Transverse colon (tissue), 4 donors: ENCODE data around the gene PHACTR4. TPM values are rescaled to one million over a fixed set of nuclear protein-coding genes. Genes with fewer than 3 reads are reported as not detected.

Source experiments
- DNase-seq: peaks from one replicate; pipeline ENCODE4 v3.0.0-alpha.2; 2019
- H3K27ac ChIP-seq, 4 donors: fragments of 200-600 bp; sonication (generic); 2 replicates each; pipeline ENCODE4 v1.5.1; 2016 to 2018; ENCODE audit warnings: inconsistent platforms in 4 of 4
- H3K27me3 ChIP-seq: fragments of 200-600 bp; sonication (generic); 2 replicates; pipeline ENCODE4 v1.5.1; 2017; ENCODE audit warnings: inconsistent platforms
- H3K36me3 ChIP-seq, 4 donors: fragments of 200-600 bp; sonication (generic); 2 replicates each; pipeline ENCODE4 v1.5.1; 2017 to 2019; ENCODE audit warnings: inconsistent platforms in 4 of 4
- H3K4me1 ChIP-seq, 4 donors: fragments of 200-600 bp; sonication (generic); 2 replicates each; pipeline ENCODE4 v1.5.1; 2017 to 2020; ENCODE audit warnings: inconsistent platforms in 4 of 4
- H3K4me3 ChIP-seq, 4 donors: fragments of 200-600 bp; sonication (generic); 1 replicate in 1 of 4; 2 replicates in 3 of 4; pipeline versions ENCODE4 v1.5.1 to v1.6.1; 2017 to 2019; ENCODE audit warnings: inconsistent platforms in 4 of 4
- H3K9me3 ChIP-seq, 2 donors: fragments of 200-600 bp; sonication (generic); 2 replicates each; pipeline ENCODE4 v1.5.1; 2017 to 2019; ENCODE audit warnings: inconsistent platforms in 2 of 2
- EP300 ChIP-seq: sonication (generic); formaldehyde crosslinking; IDR thresholded peaks from one replicate; pipeline ENCODE4 v1.6.1; 2017; ENCODE audit warnings: antibody characterized with exemption, low read depth
- POLR2A ChIP-seq: fragments of 450-650 bp; IDR thresholded peaks from one replicate; pipeline ENCODE4 v1.6.1; 2016; ENCODE audit warnings: antibody characterized with exemption, mild to moderate bottlenecking, moderate library complexity
- POLR2AphosphoS5 ChIP-seq, 3 donors: sonication (generic); formaldehyde crosslinking; IDR thresholded peaks; one replicate each; pipeline ENCODE4 v1.6.1; 2016; ENCODE audit warnings: antibody characterized with exemption in 3 of 3
- WGBS, 2 donors: methylation state at CpG; one replicate each; pipeline ENCODE4 v1.1.5; 2018; ENCODE audit warnings: low coverage in 1 of 2; 5-methylcytosine and 5-hydroxymethylcytosine counted together
- in situ Hi-C, 4 donors: fragments of 200-750 bp; cut with MboI; loops; one replicate each; pipeline versions ENCODE4 v1.15.0 to v1.15.1; 2017; ENCODE audit warnings: low sequenced_read_pairs in 3 of 4, low pct_ligation_motif_present in 1 of 4, low pct_unique_long_range_greater_than_20kb in 1 of 4
- intact Hi-C: fragments of 100-400 bp; cut with DNase I; formaldehyde crosslinking; loops from one replicate; pipeline ENCODE4 v1.15.1; 2023; ENCODE audit warnings: low total_unique reads
- total RNA-seq, 4 donors: library from RNA; depleted of rRNA; stranded (reverse); fragments of >200 nt; gene quantifications; one replicate each; pipeline ENCODE4 v1.1.0, GENCODE V29; 2016
- TF ChIP-seq, protein P1 (sequence below), 5 experiments: fragments of 200-600 bp in 3 of 5; fragments of 450-650 bp in 2 of 5; sonication (generic) in 3 of 5; IDR thresholded peaks; 1 replicate in 2 of 5; 2 replicates in 3 of 5; pipeline ENCODE4 v1.5.1; 2016 to 2017; ENCODE audit warnings: antibody characterized with exemption in 5 of 5, inconsistent platforms in 3 of 5, mild to moderate bottlenecking in 2 of 5, moderate library complexity in 1 of 5

The PHACTR4 gene
- total RNA-seq, 4 donors from 2014 or later, result 31.4 to 51.1 (median 41.6) TPM

DNA sequence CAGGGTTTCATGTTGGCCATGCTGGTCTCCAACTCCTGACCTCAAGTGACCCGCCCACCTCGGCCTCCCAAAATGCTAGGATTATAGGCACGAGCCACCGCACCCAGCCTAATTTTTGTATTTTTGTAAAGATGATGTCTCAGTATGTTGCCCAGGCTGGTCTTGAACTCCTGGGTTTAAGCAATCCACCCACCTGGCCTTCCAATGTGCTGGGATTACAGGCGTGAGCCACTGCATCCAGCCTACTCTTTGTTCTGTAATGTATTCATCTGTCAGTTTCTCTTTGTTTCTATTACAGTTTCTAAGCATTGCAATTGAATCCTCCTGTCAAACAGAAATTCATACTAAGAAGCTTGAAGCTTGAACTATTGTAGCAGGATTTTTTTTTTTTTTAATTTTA, 81.5 kb downstream of the PHACTR4 start:
- WGBS, 2 donors, result 90% methylated on average over 2 to 5 of the region's 5 CpGs
- no peaks in the 10 kb centered on the region for H3K27me3 ChIP-seq
- no peaks in the 10 kb centered on the region for H3K36me3 ChIP-seq
- H3K4me1 ChIP-seq, result peaks cover 0 to 15% (median 2%) of the 10 kb centered on the region in 4 donors
- no peak overlapping the region for H3K4me3 ChIP-seq
- no peak for DNase-seq
- H3K27ac ChIP-seq, result no peak overlapping the region
- intact Hi-C loops, result no loop called here
- TF ChIP-seq POLR2A (no peak), EP300 (no peak), POLR2AphosphoS5 (IDR thresholded peaks at IDR 0.05) (no peak)
- TF ChIP-seq, protein P1, sequence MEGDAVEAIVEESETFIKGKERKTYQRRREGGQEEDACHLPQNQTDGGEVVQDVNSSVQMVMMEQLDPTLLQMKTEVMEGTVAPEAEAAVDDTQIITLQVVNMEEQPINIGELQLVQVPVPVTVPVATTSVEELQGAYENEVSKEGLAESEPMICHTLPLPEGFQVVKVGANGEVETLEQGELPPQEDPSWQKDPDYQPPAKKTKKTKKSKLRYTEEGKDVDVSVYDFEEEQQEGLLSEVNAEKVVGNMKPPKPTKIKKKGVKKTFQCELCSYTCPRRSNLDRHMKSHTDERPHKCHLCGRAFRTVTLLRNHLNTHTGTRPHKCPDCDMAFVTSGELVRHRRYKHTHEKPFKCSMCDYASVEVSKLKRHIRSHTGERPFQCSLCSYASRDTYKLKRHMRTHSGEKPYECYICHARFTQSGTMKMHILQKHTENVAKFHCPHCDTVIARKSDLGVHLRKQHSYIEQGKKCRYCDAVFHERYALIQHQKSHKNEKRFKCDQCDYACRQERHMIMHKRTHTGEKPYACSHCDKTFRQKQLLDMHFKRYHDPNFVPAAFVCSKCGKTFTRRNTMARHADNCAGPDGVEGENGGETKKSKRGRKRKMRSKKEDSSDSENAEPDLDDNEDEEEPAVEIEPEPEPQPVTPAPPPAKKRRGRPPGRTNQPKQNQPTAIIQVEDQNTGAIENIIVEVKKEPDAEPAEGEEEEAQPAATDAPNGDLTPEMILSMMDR (IDR thresholded peaks at IDR 0.05), result no peak
- in situ Hi-C loops, result no loop called here
- no peaks in the 10 kb centered on the region for H3K9me3 ChIP-seq

DNA sequence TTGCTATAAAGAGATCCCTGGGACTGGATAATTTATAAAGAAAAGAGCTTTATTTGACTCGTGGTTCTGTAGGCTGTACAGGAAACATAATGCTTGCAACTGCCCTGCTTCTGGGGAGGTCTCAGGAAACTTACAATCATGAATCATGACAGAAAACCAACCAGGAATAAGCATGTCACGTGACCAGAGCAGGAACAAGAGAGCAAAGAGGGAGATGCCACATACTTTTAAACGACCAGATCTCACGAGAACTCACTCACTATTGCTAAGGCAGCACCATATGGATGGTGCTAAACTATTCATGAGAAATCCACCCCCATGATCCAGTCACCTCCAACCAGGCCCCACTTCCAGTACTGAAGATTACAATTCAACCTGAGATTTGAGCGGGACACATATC, 86.5 kb downstream of the PHACTR4 start:
- H3K4me1 ChIP-seq, result peaks cover 0 to 11% (median 0%) of the 10 kb centered on the region in 4 donors
- no peak overlapping the region for H3K4me3 ChIP-seq
- H3K36me3 ChIP-seq, result peaks cover 0 to 16% (median 0%) of the 10 kb centered on the region in 4 donors
- no peaks in the 10 kb centered on the region for H3K9me3 ChIP-seq
- no peaks in the 10 kb centered on the region for H3K27me3 ChIP-seq
- in situ Hi-C loops (no loop called here), intact Hi-C loops (no loop called here)
- 65 to 68% methylated on average over 3 to 5 of the region's 5 CpGs for WGBS, 2 donors
- TF ChIP-seq, protein P1 (IDR thresholded peaks at IDR 0.05), result no peak
- TF ChIP-seq EP300 (no peak), POLR2AphosphoS5 (IDR thresholded peaks at IDR 0.05) (no peak), POLR2A (no peak)
- H3K27ac ChIP-seq, result peak overlapping the region in 1 of 4 donors; percentile 13
- no peak for DNase-seq

DNA sequence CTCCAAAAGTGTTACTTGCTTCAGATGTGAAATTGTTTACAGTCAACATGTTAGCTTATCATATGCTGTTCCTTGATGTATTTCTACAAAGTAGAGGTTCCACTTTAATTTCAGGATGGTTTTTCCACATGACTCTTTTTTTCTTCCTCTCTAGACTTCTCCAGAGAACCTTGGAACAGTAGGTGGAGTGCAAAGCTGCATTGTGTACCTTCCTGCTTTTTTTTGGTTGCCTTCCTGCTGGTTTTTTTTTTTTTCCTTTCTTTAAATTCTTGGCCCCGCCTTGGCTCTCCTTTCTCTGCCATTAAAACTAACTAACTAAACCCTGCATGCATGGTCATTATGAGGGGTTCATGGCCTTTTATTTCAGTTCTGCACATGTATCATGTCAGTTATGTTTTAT, 88.1 kb downstream of the PHACTR4 start:
- intact Hi-C loops, result no loop called here
- Histone ChIP-seq H3K36me3 (peaks cover 0 to 18% (median 0%) of the 10 kb centered on the region in 4 donors), H3K4me1 (peaks cover 0 to 11% (median 0%) of the 10 kb centered on the region in 4 donors), H3K9me3 (no peaks in the 10 kb centered on the region), H3K4me3 (no peak overlapping the region), H3K27ac (no peak overlapping the region), H3K27me3 (no peaks in the 10 kb centered on the region)
- WGBS, 2 donors, result 62 to 71% methylated on average over 1 of the region's 1 CpG
- no peak for TF ChIP-seq POLR2AphosphoS5 (IDR thresholded peaks at IDR 0.05)
- DNase-seq, result no peak
- in situ Hi-C loops, result no loop called here

GRCh38 chr1:28458237-28459228, 89.0 kb downstream of the PHACTR4 start:
- no peak overlapping the region for H3K27ac ChIP-seq
- in situ Hi-C loops, result no loop called here
- DNase-seq, result no peak

More at GRCh38 chr1:28458237-28459228, 89.0 kb downstream of the PHACTR4 start:
- WGBS, 2 donors, result 83 to 87% methylated on average over 6 to 7 of the region's 7 CpGs
- Histone ChIP-seq H3K27me3 (no peaks in the 10 kb centered on the region), H3K4me3 (no peak overlapping the region), H3K9me3 (no peaks in the 10 kb centered on the region), H3K36me3 (peaks cover 0 to 18% (median 1%) of the 10 kb centered on the region in 4 donors), H3K4me1 (peaks cover 0 to 11% (median 0%) of the 10 kb centered on the region in 4 donors)
- TF ChIP-seq POLR2AphosphoS5 (IDR thresholded peaks at IDR 0.05) (no peak), EP300 (no peak), POLR2A (no peak)
- TF ChIP-seq, protein P1 (IDR thresholded peaks at IDR 0.05), result no peak
- intact Hi-C loops, result no loop called here
